GM19238 (cell line): ENCODE data around the gene BEST3.

Experiments used
- DNase-seq: peaks from one replicate; pipeline ENCODE4 v3.0.0; 2011; ENCODE audit warnings: low spot score; ENCODE audit not compliant: insufficient read length

The BEST3 gene

GRCh38 chr12:69698769-69699540, at the start of gene BEST3:
TSS of gene BEST3 (minus strand) at chr12:69699303. CDS start at chr12:69697798, 1,505 bp downstream.
- no peak for DNase-seq

DNA sequence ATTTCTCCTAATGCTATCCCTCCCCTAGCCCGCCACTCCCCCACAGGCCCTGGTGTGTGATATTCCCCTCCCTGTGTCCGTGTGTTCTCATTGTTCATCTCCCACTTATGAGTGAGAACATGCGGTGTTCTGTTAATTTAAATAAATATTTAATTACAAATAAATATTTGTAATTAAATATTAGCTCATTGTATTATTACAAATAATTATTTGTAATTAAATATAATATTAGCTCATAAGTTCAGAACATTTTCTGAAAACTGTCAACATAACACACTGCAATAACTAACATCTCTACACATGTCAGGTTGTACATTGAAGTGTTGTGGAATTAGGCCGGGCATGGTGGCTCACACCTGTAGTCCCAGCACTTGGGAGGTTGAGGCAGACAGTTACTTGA, 45.0 kb upstream of the BEST3 start:
- no peak for DNase-seq

GRCh38 chr12:69739287-69740191, 40.4 kb upstream of the BEST3 start:
- peak; percentile 39 for DNase-seq

- DNase-seq: peak; percentile 90
Observed at GRCh38 chr12:69738351-69739286, 39.5 kb upstream of the BEST3 start, which contains the start of gene RAB3IP. TSS of gene RAB3IP (plus strand) at chr12:69738860. CDS start at chr12:69755409, 16,549 bp downstream.

GRCh38 chr12:69733638-69734037, 34.5 kb upstream of the BEST3 start:
- DNase-seq: no peak

DNA sequence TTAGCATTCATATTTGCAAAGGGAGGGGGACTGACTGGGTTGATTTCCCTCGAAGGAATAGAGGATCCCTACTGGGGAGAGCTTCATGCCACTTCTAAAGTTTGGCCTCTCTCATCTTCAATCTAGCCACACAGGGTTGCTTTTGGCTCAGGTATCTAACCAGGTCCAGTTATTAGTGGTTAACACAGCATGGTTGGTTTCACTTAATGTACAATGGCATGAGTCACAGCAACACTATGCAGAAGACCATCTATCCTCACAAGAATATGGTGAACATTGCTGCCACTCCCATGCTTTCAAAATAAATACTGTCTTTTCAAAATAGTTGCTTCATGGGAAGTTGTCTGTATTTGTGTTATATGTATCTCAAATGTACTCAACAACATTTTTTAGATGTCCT, 33.0 kb upstream of the BEST3 start:
- DNase-seq: no peak

DNA sequence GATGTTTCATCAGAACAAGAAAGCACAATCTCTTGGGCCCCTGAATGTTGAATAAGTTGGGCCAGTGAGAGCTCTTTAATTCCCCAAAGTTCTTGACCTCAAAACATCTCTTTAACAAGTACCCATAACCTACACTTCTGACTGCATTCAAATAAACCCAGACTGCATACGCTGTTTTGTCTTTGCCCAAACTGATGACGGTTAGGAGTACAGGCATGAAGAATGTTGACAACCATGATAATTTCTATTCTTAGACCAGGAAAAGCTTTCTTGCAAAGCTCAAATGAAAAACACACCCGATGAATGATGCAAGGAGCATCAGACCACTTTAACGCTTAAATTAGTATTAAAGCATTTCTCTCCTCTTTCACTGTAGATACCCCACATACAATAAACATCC, 27.8 kb upstream of the BEST3 start:
- no peak for DNase-seq

GRCh38 chr12:69720750-69721149, 21.6 kb upstream of the BEST3 start:
- no peak for DNase-seq

DNA sequence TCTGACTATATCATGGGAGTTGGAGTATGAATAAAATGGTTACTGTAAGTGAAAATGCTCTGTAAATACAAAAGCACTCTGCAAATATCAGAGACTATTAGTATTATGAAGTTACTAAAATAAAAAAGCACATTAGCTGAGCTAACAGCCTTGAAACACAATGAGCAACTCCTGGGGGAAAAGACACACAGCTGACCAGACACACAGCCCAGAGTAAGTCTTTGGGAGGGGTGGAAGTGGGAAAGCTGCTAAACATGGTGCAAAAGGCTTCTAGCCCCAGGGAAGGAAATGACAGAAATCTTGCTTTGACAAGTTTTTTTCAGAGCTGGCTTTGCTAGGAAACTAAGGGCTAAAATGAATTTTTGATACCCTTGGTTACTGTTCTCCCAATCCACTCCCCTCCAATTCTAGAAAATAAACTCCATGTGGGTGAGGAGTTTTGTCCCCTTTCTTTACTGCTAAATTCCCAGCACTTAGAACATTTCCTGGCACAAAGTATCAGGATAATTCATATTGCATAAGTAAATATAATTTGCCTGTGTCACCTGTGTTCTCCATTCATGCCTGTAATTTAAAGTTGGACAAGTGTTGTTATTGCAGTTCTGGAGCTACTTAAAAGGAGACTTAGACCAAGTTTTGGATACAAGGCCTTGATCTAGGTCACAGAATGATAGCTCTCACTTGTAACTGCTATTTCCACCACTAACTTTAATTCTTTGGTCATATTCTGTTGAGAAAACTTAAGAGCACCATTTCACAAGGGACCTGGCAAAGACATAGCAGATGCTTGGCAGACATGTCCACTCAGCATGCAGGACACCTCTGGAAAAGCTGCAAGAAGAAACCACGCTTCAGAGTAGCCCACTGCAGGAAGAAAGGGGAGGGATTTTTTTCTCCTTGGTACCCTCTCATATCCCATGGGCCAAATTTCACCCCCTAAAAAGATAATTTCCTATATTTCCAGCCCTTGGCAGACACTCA, 20.5 kb upstream of the BEST3 start:
- no peak for DNase-seq

GRCh38 chr12:69714542-69714941, 15.4 kb upstream of the BEST3 start:
- DNase-seq: no peak

GRCh38 chr12:69712826-69713225, 13.7 kb upstream of the BEST3 start:
- no peak for DNase-seq

DNA sequence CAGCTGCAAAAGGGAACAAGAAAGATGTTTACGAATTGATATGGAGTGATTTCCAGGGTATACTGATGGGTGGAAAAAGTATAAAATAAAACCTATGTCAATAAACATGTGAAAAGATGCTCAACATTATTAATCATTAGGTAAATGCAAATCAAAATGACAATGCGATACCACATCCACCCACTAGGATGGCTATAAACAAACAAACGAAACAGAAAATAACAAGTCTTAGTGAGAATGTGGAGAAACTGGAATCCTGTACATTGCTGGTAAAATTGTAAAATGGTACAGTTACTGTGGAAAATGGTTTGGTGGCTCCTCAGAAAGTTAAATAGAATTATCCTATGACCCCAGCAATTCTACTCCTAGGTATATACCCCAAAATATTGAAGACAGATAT, 9.5 kb upstream of the BEST3 start:
- DNase-seq: no peak

DNA sequence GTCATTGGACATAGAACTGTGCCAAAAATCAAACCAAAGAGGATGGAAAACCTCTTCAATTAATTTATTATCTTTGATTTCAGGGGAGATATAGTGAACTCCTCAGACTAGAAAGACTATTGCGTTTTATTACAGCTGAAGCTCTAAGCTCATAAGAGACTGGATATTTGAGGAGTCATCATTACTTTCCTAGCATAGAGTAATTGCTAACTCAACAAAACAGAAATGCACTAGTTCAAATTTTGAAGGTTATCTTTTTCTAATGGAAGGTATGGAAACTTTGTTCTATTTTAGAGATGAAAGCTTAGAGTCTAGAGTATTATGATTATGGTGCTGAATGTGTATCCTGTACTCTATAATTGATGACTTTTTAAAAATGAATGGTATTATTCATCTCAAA, 5.3 kb upstream of the BEST3 start:
- DNase-seq: no peak

DNA sequence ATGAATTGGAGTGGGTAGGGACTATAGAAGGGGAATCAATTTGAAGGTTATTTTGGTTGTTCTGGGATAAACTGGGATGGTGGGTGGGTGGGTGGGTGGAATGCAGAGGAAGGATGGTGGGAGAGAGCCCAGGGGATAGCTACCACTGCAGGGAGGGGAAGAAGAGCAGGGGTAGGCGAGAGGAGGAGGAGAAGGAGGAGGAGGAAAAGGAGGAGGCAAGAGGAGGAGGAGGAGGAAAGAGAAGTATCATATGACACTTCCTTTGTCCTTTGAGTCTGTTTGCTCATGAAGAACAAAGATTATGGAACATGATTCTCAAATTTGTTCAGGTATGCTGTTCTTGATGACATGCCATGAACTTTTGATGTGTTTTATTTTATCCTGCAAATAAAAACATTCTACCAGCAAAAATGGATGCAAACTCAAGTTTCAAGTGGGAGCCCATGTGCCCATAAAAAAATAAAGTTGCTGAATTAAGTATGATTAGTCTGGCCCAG, 4.1 kb upstream of the BEST3 start:
- DNase-seq: no peak

- no peak for DNase-seq
Observed at GRCh38 chr12:69701826-69702225, 2.7 kb upstream of the BEST3 start.

DNA sequence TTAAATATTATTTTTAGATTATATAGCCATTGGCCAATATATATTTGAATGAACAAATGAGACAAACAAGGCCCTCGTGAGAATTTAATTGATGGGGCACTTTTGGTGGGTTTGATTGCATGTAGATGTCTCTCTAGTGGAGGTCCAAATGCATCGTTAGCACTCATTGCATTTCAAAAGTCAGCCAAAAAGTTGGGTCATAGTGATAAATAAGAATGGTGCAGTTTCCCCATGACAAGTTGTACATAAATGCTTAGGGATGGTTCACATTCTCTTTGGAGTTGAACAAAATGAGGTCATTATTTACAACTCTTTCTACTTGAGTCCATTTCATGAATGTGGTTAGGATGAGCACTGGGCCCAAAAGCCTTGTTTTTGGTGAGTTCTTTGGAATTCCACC, 1.0 kb downstream of the BEST3 start:
- DNase-seq: no peak

DNA sequence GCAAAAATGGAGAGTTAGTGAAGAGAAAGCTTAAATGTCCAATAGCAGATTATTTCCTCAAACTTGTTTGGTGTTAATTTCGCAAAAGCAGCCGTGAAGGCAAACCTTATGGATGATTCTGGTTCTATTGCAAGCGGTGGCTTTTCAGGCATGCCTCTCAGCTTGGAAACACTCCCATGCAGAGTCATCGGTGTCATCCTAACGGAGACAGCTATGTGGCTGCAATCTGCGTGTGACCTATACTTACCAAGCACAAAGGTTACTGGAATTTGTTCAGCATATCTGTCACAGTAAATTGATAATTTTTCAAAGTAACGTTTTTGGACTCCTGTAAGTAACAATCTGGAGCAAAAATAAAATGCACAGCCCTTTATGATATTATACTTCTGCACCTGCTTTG, 5.0 kb downstream of the BEST3 start:
- DNase-seq: no peak

- no peak for DNase-seq
Observed at GRCh38 chr12:69689638-69690037, 9.5 kb downstream of the BEST3 start.

DNA sequence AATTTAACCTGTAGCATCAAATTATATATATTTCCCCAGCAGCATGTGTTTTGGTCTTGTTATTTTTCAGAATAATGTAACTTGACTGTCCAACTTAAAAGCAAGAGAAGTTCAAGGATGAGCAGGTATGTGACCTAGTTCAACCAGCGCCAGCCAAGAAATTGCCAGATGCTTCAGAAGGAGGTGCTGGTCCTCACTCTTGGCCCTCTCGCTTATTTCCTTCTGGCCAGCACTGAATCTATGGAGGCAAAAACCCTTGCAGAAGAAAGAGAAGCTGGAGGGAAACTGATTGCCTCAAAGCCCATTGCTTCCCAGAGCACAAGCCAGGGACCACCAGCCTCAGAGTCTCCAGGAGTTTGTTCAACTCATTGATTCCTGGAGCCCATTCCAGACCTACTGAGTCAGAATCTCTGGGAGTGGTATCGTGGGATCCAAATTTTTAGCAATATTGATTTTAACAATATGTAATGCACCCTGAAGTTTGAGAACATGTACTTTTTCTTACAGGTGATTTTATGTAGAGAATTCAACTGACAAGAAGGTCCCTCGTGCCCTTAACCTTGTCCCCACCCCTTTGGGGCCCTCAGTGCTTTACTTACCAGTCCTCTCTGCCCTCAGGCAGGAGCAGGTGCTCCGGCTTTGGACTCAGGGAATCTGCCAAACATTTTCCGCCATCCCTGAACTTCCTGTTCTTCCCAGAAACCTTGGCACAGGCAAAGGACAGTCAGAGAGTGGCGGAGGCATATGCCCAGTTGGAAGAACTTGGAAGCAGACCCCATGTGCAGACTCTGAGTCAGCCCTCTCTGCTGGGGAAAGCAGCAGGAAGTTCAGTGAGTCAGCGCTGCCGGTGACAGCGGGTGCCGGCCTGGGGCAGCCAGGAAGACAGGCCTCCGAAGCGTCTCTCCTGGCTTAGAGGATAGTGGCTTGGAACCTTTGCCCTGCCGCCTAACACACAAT, 10.4 kb downstream of the BEST3 start:
- DNase-seq: peak; percentile 5
